GM18870 (cell line): ENCODE data around the gene SOCS3.
"Not testable (repeated sequence)": the region's sequence is repeated elsewhere in the genome, so short reads cannot be mapped to it uniquely, and the experiment has no call there.

Experiments used
- ATAC-seq: cut with Tn5 transposase; IDR thresholded peaks from one replicate; pipeline ENCODE4 v1.9.1; 2021; ENCODE audit warnings: moderate library complexity; ENCODE audit not compliant: unreplicated experiment

SOCS3 gene

GRCh38 chr17:78335209-78335608 lies 24.7 kb downstream of the SOCS3 start:
- no peak for ATAC-seq

- no peak for ATAC-seq
Observed at GRCh38 chr17:78332991-78333390, 26.9 kb downstream of the SOCS3 start.

DNA sequence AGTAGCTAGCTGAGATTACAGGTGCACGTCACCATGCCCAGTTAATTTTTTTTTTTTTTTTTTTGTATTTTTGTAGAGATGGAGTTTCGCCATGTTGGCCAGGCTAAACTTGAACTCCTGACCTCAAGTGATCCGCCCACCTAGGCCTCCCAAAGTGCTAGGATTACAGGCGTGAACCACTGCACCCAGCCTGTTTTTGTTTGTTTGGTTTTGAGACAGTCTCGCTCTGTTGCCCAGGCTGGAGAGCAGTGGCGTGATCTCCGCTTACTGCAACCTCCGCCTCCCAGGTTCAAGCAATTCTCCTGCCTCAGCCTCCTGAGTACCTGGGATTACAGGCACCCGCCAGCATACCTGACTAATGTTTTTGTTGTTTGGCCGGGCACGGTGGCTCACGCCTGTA lies 28.5 kb downstream of the SOCS3 start:
- ATAC-seq, result not testable (repeated sequence)

GRCh38 chr17:78330570-78331224 lies 29.2 kb downstream of the SOCS3 start:
- ATAC-seq, result no peak

DNA sequence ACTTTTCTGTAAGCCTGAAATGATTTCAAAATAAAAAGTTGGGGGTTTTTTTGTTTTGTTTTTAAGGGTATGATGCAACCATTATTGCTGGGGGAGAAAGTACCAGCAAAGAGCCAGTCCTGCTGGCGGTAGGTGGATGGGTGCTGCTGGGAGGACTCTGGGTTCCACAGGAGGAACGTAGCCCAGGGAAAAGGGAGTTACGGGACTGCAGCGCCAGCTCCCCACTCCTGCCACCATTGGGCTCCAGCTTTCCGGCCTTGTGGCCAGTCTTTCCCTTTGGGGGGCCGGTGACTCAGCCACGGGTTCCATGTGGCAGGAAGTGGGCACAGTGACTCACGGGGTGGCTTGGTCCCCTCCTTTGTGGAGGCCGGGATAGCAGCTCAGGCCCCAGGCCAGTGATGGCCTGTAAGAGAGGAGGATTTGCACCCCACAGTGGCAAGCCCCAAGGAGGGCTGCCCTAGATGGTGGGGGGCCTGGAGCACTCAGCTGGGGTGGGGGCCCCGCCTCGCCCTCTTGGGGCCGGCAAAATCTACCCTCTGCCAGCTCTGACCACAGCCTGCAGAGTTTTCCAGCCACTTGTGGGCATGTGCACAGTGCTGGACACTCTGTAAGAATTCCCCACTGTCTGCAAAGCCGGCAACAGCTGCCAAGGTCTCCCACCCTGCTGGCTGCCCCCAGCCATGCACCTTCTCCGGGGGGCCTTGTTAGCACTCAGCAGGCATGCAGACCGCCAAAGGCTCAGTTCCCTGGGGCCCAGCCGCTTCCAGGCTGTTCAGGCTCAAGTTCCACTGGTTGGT lies 30.4 kb downstream of the SOCS3 start:
- ATAC-seq, result no peak

DNA sequence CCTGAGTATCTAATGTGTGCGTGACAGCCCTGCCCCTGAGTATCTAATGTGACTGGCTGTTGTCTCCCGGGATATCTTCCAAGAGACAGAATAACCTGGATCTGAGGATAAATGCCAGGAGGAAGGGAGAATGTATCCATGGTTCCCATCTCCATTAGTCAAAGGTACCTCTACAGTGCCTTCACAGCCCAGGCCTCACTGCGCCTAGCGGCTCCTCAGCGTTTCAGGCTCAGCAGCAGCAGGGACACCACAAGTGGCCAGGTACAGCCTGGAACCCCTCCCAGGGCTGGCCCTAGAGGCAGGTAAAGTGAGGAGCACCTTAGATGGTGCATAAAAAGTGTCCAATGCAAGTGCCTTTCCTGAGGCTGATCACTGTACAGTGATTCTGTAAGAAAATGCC lies 32.0 kb downstream of the SOCS3 start:
- no peak for ATAC-seq

DNA sequence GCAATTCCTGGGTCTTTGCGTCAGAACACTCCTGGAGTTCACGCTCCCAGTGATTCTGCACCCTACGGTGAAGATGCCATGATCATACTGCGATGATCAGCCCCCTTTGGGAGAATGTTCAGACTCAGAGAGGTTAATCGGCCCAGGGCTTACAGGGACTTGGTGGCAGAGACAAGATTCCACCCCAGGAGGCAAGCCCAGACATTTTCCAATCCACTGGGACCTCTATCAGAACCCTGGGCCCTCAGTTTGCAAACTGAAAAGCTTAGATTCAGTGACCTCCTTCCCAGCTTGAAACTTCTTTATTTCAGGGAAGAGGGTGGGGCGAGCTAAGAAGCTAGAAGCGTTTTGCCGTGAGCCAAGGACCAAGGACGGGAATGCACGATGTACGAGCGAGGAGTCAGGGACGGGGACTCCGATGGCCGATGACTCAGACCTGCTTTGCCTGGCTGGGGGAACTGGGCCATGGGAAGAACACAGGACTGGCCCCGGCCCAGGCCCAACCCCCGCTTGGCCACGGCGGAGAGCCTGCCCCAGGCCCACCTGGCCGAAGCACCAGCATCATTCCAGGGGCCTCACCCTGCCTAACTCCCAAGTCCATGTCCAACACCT lies 34.7 kb downstream of the SOCS3 start:
- no peak for ATAC-seq

GRCh38 chr17:78324391-78325075 lies 35.3 kb downstream of the SOCS3 start:
- ATAC-seq, result no peak

DNA sequence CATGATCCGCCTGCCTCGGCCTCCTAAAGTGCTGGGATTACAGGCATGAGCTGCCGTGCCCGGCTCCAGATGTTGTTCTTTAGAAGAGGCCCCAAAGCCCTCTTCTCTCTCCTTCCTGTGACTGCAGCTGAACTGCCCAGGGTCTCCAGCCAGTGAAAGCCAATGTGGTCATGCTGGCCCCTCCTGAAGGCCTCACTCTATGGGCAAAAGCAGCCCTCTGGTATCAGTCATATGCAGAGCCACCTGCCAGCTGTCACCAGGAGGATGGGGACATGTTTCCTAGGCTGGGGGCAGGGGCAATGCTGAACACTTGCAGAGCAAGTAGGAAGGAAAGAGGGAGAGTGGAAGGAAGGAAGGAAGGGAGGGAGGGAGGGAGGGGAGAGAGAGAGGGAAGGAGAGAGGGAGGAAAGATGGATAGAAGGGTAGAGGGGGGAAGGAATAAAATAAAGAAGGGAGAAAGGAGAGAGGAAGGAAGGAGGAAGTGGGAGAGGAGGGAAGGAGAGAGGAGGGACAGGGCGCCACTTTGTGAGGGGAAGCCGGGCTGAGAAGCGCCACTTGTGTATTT lies 36.0 kb downstream of the SOCS3 start:
- ATAC-seq, result no peak

GRCh38 chr17:78322858-78323455 lies 36.9 kb downstream of the SOCS3 start:
- no peak for ATAC-seq

DNA sequence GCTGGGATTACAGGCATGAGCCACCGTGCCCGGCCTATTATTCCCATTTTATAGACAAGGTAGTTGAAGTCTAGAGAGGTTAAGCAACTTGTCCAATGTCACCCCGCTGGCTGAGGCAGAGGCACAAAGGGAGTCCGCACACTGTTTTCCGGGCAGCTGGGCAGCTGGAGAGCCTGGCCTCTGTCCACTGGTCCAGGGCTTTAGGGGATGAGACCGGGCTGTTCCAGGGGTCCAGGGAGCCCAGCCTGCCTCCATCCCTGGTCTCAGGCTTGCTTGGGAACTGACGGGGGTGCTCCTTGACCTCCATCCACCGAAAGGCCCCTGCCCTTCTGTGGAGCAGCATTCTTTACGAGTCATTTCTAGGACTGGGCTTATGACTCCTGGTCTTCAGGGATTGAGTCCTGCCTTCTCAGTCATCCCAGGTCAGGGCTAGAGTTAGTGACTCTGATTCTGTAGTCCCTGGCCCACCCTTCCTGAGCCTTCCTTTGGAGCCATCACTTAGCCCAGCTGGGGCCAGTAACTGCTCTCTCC lies 37.5 kb downstream of the SOCS3 start:
- no peak for ATAC-seq

- ATAC-seq, result no peak
Observed at GRCh38 chr17:78318843-78319242, 41.0 kb downstream of the SOCS3 start.

GRCh38 chr17:78318407-78318806 lies 41.5 kb downstream of the SOCS3 start:
- ATAC-seq, result no peak

DNA sequence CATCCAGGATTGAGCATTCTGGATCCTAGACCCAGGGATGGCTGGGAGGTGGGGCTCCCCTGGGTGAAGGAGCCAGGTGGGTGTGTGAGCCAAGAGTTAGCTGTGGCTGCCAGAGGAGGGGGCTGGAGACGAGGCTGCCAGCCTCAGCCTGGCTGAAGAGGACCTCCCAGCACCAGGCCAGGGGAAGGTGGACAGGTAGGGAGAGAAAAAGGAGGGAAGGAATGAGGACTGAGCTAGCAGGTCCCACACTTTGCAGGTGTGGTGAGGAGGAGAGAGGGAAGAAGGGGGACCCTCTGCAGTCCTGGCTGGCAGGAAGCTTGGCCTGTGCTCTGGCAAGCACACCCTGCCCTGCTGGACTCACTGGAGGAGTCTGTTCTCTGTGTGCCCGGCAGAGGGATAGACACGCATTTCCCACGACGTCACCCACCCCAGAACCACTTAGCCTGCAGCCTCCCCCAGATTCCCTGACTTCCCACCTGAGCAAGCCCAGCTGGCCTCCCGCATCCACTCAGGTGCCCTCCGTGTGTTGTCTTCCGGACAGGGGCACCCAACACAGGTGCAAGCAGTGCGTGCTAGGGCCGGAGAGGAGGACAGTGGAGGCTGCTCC lies 42.0 kb downstream of the SOCS3 start:
- no peak for ATAC-seq

GRCh38 chr17:78316867-78317789 lies 42.7 kb downstream of the SOCS3 start:
- no peak for ATAC-seq

DNA sequence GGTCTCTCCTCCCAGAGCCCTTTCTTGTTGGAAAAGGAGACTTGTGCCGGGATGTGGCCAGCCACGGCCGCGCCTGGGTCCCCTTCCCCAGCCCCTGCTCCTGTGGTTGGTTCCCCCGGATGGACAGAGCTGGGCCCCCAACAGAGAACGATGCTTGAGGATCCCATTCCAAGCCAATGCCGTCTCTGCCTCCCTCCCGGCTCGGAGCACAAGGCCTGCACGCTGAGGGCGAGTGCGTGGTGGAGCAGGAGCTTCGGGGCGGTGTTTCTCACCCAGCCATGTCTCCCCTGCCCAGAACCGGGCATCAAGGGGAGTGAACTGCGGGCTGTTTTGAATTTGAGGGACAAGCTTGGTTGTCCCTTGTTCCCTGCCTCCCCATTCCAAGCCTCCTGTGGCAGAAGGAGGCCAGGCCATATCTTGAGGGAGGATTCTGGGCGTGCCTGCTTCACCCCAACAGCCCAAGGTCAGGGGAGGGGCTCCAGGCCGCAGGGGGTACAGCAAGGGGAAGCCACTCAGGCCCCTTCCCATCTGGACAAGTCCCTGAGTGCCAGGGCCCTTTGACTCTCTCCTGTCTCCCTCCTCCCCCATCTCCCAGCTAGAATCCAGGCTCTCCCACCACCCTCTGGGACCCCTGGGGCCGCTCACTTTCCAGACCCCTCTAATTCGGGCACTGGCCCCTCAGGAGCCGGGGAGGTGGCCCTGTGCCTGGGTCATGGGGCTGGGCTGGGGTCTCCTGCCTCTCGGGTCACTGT lies 43.6 kb downstream of the SOCS3 start:
- ATAC-seq, result no peak

GRCh38 chr17:78315355-78316114 lies 44.3 kb downstream of the SOCS3 start:
- ATAC-seq, result no peak
